HG03045 (cell line): ENCODE data around the gene PRICKLE2.

Source experiments
- ATAC-seq: cut with Tn5 transposase; IDR thresholded peaks from one replicate; pipeline ENCODE4 v1.9.1; 2021; ENCODE audit warnings: mild to moderate bottlenecking, moderate library complexity; ENCODE audit not compliant: unreplicated experiment

The PRICKLE2 gene

DNA sequence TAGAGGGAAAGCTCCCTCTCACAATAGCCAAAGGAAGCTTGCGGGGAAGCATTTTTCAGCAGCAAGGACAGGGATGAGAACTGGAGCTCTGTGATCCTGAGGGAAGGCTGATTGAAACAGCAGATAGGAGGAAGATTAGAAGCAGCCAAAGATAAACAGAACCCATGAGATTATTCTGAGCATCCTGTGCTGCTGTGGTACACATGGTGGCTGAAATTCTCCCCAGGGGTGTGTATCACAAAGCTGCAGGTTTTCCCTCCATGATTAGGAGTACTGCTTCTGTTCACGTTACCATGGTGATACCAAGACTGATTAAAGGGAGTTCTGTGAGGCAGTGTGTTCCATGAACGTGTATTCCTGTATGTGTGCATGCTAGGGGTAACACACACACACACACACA is 171.7 kb downstream of the PRICKLE2 start:
- no peak for ATAC-seq

- no peak for ATAC-seq
These were observed 172.1 kb downstream of the PRICKLE2 start for GRCh38 chr3:64053117-64053516.

DNA sequence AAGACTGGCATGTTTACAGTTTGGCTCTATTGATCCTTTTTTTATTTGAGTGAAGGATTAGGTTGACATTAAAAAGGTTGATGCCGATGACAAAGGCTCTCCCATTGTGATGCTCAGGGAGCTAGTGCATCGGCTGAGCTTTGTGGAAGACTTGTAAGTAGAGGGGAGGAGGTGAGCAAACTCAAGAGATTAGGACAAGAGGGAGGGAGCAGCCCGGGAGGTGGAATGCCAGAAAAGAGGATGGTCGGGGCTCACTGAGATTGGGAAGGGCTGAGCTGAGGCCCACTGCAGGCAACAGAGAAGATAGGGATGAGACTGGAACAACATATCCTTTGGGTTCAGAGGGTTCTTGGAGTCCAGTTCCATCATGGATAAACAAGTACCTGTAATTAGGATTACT is 175.4 kb downstream of the PRICKLE2 start:
- no peak for ATAC-seq

DNA sequence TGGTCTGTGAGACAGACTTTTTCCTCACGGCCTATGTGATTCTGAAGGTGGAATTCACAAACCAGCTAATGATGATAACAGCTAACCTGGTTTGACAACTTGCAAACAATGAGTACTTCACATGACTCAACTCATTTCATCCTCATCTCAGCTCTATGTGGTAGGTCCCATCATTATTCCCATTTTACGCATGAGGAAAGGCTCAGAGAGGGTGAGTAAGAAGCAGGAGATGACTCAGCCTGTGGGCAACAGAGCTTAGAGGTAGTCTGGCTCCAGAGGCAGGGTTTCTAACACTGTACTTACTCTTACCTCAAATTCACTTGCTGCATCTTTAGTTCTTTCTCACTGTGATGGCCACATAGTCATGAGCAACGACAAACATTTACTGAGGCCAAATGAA is 176.1 kb downstream of the PRICKLE2 start:
- no peak for ATAC-seq

DNA sequence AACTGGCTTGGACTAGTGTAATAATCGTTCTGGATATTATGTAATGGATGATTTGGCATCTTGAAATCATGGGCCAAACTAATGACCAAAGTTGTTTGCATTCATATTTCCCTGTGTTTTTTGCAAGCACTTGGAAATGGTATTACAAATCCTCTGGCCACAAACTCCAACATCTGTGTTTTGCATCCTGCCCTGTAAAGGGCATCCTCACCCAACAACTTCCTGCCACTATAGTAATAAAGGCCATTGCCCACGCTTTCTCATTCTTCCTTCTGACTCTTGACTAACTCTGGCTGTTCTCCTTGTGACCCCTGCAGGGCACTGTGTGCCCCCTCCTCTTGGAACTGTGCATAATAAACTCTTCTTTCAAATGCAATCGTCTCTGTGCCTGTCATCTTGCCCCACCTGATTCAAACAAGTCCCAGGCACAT is 176.6 kb downstream of the PRICKLE2 start:
- no peak for ATAC-seq

GRCh38 chr3:64047787-64048186 is 177.5 kb downstream of the PRICKLE2 start:
- no peak for ATAC-seq

DNA sequence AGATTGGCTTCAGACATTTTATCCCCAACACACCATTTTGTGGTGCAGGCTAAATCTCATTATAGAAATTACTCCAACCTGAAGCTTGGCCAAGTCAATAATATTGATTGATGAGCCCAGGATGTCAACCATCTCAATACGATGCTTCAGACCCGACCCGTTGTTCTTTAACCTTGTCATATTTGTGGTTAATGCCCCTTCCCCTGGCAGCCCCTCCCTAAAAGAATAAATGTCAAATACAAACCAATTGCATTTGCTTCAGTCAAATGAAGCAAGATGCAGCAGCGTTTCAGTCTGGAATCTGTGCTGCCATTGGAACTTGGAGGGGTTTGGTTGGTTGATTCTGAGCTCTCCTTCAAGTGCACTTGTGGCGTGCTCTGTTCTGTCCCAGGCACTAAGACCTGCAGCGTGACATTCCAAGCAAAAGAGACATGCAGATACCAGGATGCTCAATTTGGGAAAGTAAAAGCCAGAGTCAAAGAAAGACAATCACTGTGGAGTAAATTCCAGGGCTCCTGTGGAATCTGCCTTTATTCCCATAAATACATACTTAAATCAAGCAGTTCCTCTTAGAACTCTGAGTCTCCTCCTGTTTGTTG is 178.2 kb downstream of the PRICKLE2 start:
- no peak for ATAC-seq

DNA sequence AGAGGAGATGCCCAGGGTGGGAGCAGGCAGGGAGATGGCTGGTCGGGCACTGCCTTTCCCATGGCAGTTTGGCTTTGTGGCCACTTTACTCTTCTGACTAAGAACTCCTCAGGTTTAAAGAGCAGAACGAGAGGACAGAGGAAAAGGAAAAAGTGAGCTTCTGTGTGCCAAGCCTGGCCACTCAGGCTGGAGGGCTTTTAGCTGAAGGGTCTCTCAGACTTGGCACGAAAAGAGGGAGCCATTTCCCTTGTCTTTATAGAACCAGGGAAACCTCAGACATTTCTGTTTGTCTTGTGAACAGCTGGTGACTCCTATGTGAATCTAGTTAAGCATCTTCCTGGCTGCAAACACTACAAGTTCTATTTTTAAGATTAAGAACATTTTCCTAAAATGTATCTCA is 178.7 kb downstream of the PRICKLE2 start:
- no peak for ATAC-seq

DNA sequence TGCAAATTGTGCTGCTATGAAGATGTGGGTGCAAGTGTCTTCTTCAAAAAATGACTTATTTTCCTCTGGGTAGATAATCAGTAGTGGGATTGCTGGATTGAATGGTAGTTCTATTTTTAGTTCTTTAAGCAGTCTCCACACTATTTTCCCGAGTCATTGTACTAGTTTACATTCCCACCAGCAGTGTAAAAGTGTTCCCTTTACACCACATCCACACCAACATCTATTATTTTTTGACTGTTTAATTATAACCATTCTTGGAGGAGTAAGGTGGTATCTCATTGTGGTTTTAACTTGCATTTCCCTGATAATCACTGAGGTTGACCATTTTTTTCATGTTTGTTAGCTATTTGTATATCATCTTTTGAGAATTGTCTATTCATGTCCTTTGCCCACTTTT is 182.3 kb downstream of the PRICKLE2 start:
- ATAC-seq: no peak
